Urinary bladder (tissue), 4 donors: ENCODE results near the gene TMEM183A. TPM values are rescaled to one million over a fixed set of nuclear protein-coding genes. Genes with fewer than 3 reads are reported as not detected.
A peak's percentile ranks its signal among the peaks of the same experiment; 100 is the strongest.

Experiments used
- DNase-seq: peaks from one replicate; pipeline ENCODE4 v3.0.0-alpha.2; 2015; ENCODE audit errors: extremely low spot score
- H3K27ac ChIP-seq: one replicate; pipeline ENCODE4 v1.5.1; 2013; ENCODE audit warnings: low read depth, mild to moderate bottlenecking, moderate library complexity
- H3K36me3 ChIP-seq: one replicate; pipeline ENCODE4 v1.6.1; 2013; ENCODE audit warnings: mild to moderate bottlenecking, moderate library complexity; ENCODE audit not compliant: insufficient read depth
- H3K4me1 ChIP-seq: one replicate; pipeline ENCODE4 v1.6.1; 2013; ENCODE audit warnings: mild to moderate bottlenecking, moderate library complexity; ENCODE audit not compliant: insufficient read depth
- H3K4me3 ChIP-seq: one replicate; pipeline ENCODE4 v1.5.1; 2013; ENCODE audit warnings: low read depth, low read length
- WGBS: extraction: QIAGEN DNeasy Blood & Tissue Kit; methylation state at CpG from one replicate; pipeline ENCODE4 v1.1.7; 2013; 5-methylcytosine and 5-hydroxymethylcytosine counted together
- polyA plus RNA-seq: library from polyadenylated mRNA; stranded (reverse); fragments of 200-250 nt; gene quantifications from one replicate; pipeline ENCODE4 v1.2.3, GENCODE V29; 2013
- total RNA-seq: library from RNA; depleted of rRNA; stranded (reverse); fragments of >200 nt; gene quantifications from one replicate; pipeline ENCODE4 v1.2.3, GENCODE V29; 2014
- donor health status: healthy with polysubstance abuse.
- donor health status: healthy.

The TMEM183A gene
- total and polyA plus RNA-seq, 2 donors, result 50.4 to 60.9 TPM

GRCh38 chr1:203028067-203028783, 21.1 kb downstream of the TMEM183A start:
- Histone ChIP-seq H3K27ac (no peak overlapping the region), H3K36me3 (no peaks in the 10 kb centered on the region), H3K4me3 (no peak overlapping the region), H3K4me1 (no peaks in the 10 kb centered on the region)
- 70% methylated on average over 9 of the region's 9 CpGs for WGBS
- no peak for DNase-seq

GRCh38 chr1:203028784-203029553, 21.8 kb downstream of the TMEM183A start:
- no peak for DNase-seq
- Histone ChIP-seq H3K27ac (no peak overlapping the region), H3K36me3 (no peaks in the 10 kb centered on the region), H3K4me1 (no peaks in the 10 kb centered on the region), H3K4me3 (no peak overlapping the region)
- 58% methylated on average over 13 of the region's 13 CpGs for WGBS

GRCh38 chr1:203031467-203031866, 24.3 kb downstream of the TMEM183A start:
- WGBS, result 76% methylated on average over 6 of the region's 6 CpGs
- Histone ChIP-seq H3K27ac (no peak overlapping the region), H3K4me1 (no peaks in the 10 kb centered on the region), H3K36me3 (no peaks in the 10 kb centered on the region), H3K4me3 (no peak overlapping the region)
- no peak for DNase-seq

- H3K4me1 ChIP-seq, result no peaks in the 10 kb centered on the region
- H3K27ac ChIP-seq, result no peak overlapping the region
- DNase-seq, result no peak
- 88% methylated on average over 2 of the region's 2 CpGs for WGBS
- H3K4me3 ChIP-seq, result no peak overlapping the region
- no peaks in the 10 kb centered on the region for H3K36me3 ChIP-seq
Observed at GRCh38 chr1:203033287-203033686, 26.1 kb downstream of the TMEM183A start.

GRCh38 chr1:203033917-203034316, 26.7 kb downstream of the TMEM183A start:
- Histone ChIP-seq H3K36me3 (no peaks in the 10 kb centered on the region), H3K4me3 (no peak overlapping the region), H3K4me1 (no peaks in the 10 kb centered on the region), H3K27ac (no peak overlapping the region)
- 90% methylated on average over 2 of the region's 2 CpGs for WGBS
- DNase-seq, result no peak

GRCh38 chr1:203034422-203035110, 27.4 kb downstream of the TMEM183A start:
- no peaks in the 10 kb centered on the region for H3K4me1 ChIP-seq
- no peak overlapping the region for H3K4me3 ChIP-seq
- no peak for DNase-seq
- no peak overlapping the region for H3K27ac ChIP-seq
- H3K36me3 ChIP-seq, result no peaks in the 10 kb centered on the region
- WGBS, result 87% methylated on average over 10 of the region's 10 CpGs

- no peak for DNase-seq
- no peaks in the 10 kb centered on the region for H3K36me3 ChIP-seq
- WGBS, result 85% methylated on average over 15 of the region's 15 CpGs
- no peak overlapping the region for H3K4me3 ChIP-seq
- H3K27ac ChIP-seq, result no peak overlapping the region
- no peaks in the 10 kb centered on the region for H3K4me1 ChIP-seq
Observed at GRCh38 chr1:203035111-203036000, 28.2 kb downstream of the TMEM183A start.

- Histone ChIP-seq H3K27ac (no peak overlapping the region), H3K36me3 (no peaks in the 10 kb centered on the region), H3K4me1 (no peaks in the 10 kb centered on the region), H3K4me3 (no peak overlapping the region)
- 53% methylated on average over 4 of the region's 4 CpGs for WGBS
- no peak for DNase-seq
Observed at GRCh38 chr1:203036135-203036534, 29.0 kb downstream of the TMEM183A start.

- 39% methylated on average over 2 of the region's 2 CpGs for WGBS
- H3K27ac ChIP-seq, result no peak overlapping the region
- DNase-seq, result no peak
- no peaks in the 10 kb centered on the region for H3K36me3 ChIP-seq
- H3K4me3 ChIP-seq, result no peak overlapping the region
- no peaks in the 10 kb centered on the region for H3K4me1 ChIP-seq
Observed at GRCh38 chr1:203036537-203036936, 29.4 kb downstream of the TMEM183A start.

- WGBS, result 85% methylated on average over 10 of the region's 10 CpGs
- Histone ChIP-seq H3K4me1 (no peaks in the 10 kb centered on the region), H3K27ac (no peak overlapping the region), H3K36me3 (no peaks in the 10 kb centered on the region), H3K4me3 (no peak overlapping the region)
- DNase-seq, result no peak
Observed at GRCh38 chr1:203037509-203038190, 30.5 kb downstream of the TMEM183A start.

- WGBS, result 39% methylated on average over 9 of the region's 9 CpGs
- no peak overlapping the region for H3K27ac ChIP-seq
- no peaks in the 10 kb centered on the region for H3K4me1 ChIP-seq
- no peak overlapping the region for H3K4me3 ChIP-seq
- no peaks in the 10 kb centered on the region for H3K36me3 ChIP-seq
- no peak for DNase-seq
Observed at GRCh38 chr1:203038217-203038741, 31.1 kb downstream of the TMEM183A start.

GRCh38 chr1:203038891-203039608, 31.9 kb downstream of the TMEM183A start:
- DNase-seq, result peak; percentile 56
- H3K27ac ChIP-seq, result no peak overlapping the region
- WGBS, result 58% methylated on average over 22 of the region's 22 CpGs

More at GRCh38 chr1:203038891-203039608, 31.9 kb downstream of the TMEM183A start:
- H3K4me3 ChIP-seq, result no peak overlapping the region
- no peaks in the 10 kb centered on the region for H3K36me3 ChIP-seq
- no peaks in the 10 kb centered on the region for H3K4me1 ChIP-seq
